Stomach (tissue), 4 donors: ENCODE results near the gene TXLNA.

ENCODE experiments used
- CTCF ChIP-seq, 7 experiments: fragments of 450-650 bp in 4 of 7; fragments of 200-600 bp in 3 of 7; sonication (generic) in 3 of 7; IDR thresholded peaks; one replicate each; pipeline ENCODE4 v1.5.1; 2016 to 2019; ENCODE audit warnings: antibody characterized with exemption in 7 of 7, control low read depth in 2 of 7, mild to moderate bottlenecking in 1 of 7
- EP300 ChIP-seq: sonication (generic); formaldehyde crosslinking; IDR thresholded peaks from one replicate; pipeline ENCODE4 v1.6.1; 2017; ENCODE audit warnings: antibody characterized with exemption
- POLR2A ChIP-seq, 4 donors: fragments of 450-650 bp; IDR thresholded peaks; one replicate each; pipeline ENCODE4 v1.6.1; 2016; ENCODE audit warnings: antibody characterized with exemption in 4 of 4, control low read depth in 2 of 4, mild to moderate bottlenecking in 1 of 4, moderate library complexity in 1 of 4
- POLR2AphosphoS5 ChIP-seq, 3 donors: sonication (generic); formaldehyde crosslinking; IDR thresholded peaks; one replicate each; pipeline ENCODE4 v1.6.1; 2016; ENCODE audit warnings: antibody characterized with exemption in 3 of 3

DNA sequence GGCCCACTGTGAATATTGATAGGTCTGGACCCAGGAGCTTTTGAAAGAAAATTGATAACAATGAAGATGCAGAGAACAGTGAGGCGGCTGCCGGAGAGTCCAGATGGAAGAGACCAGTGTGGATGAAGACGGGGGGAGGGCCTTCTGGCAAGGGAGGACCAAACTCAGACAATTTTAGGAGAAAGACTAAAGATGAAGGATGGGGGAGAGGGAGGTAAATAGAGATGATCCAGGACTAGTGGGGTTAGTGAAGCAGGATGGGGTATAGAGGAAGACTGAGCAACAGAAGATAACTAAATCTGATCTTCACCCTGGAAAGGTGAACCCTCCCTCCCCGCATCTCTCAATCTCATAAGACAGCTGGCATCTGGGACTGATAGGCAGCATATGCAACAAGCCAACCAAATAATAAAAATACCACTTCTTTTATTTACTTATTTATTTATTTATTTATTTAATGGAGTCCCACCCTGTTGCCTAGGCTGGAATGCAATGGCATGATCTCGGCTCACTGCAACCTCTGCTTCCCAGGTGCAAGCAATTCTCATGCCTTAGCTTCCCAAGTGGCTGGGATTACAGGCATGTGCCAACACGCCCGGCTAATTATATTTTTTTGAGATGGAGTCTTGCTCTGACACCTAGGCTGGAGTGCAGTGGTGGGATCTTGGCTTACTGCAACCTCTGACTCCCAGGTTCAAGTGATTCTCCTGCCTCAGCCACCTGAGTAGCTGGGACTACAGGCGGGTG lies 53.3 kb downstream of the TXLNA start:
- no peak for TF ChIP-seq EP300
- no peak for TF ChIP-seq CTCF (IDR thresholded peaks at IDR 0.05)
- no peak for TF ChIP-seq POLR2A (IDR thresholded peaks at IDR 0.05)
- no peak for TF ChIP-seq POLR2AphosphoS5 (IDR thresholded peaks at IDR 0.05)
